ENCODE measurements around the gene SENP2.

Gene SENP2

DNA sequence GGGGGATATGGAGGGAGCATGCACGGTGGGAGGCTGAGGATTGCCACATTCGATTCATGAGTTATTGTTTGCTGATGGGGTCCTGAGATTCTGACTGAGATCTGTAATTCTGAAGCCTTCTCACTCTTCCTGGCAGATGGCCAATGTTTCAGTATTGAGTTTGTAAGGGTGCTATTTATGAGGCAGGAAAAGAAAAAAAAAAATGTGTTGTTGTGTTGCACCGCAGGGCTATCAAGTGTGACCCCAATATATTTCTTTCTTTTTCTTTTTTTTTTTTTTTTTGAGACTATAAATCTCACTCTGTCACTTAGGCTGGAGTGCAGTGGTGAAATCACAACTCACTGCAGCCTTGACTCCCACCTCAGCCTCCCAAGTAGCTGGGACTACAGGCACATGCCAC is 3.2 kb upstream of the SENP2 start:
- Histone ChIP-seq H3K27ac (replicated peaks) (no peak overlapping the region), H3K4me3 (replicated peaks; ENCODE audit: insufficient read depth, low read length) (no peak overlapping the region), H3K27me3 (ENCODE audit: insufficient read depth, poor library complexity, severe bottlenecking) (no peaks in the 10 kb centered on the region)
- DNase-seq (ENCODE audit: low read depth in 1 of 2, low spot score in 1 of 2): no peak
- TF ChIP-seq POLR2AphosphoS5 (IDR thresholded peaks at IDR 0.05; ENCODE audit: low read depth): no peak
- TF ChIP-seq, protein P1, sequence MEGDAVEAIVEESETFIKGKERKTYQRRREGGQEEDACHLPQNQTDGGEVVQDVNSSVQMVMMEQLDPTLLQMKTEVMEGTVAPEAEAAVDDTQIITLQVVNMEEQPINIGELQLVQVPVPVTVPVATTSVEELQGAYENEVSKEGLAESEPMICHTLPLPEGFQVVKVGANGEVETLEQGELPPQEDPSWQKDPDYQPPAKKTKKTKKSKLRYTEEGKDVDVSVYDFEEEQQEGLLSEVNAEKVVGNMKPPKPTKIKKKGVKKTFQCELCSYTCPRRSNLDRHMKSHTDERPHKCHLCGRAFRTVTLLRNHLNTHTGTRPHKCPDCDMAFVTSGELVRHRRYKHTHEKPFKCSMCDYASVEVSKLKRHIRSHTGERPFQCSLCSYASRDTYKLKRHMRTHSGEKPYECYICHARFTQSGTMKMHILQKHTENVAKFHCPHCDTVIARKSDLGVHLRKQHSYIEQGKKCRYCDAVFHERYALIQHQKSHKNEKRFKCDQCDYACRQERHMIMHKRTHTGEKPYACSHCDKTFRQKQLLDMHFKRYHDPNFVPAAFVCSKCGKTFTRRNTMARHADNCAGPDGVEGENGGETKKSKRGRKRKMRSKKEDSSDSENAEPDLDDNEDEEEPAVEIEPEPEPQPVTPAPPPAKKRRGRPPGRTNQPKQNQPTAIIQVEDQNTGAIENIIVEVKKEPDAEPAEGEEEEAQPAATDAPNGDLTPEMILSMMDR (IDR thresholded peaks at IDR 0.05; ENCODE audit: insufficient read depth, low read length): no peak
- no peak for TF ChIP-seq SPI1 (IDR thresholded peaks at IDR 0.05; ENCODE audit: borderline replicate concordance, low read depth)
- no peak for TF ChIP-seq GABPA (IDR thresholded peaks at IDR 0.05; ENCODE audit: low read depth)
- TF ChIP-seq, protein P2, sequence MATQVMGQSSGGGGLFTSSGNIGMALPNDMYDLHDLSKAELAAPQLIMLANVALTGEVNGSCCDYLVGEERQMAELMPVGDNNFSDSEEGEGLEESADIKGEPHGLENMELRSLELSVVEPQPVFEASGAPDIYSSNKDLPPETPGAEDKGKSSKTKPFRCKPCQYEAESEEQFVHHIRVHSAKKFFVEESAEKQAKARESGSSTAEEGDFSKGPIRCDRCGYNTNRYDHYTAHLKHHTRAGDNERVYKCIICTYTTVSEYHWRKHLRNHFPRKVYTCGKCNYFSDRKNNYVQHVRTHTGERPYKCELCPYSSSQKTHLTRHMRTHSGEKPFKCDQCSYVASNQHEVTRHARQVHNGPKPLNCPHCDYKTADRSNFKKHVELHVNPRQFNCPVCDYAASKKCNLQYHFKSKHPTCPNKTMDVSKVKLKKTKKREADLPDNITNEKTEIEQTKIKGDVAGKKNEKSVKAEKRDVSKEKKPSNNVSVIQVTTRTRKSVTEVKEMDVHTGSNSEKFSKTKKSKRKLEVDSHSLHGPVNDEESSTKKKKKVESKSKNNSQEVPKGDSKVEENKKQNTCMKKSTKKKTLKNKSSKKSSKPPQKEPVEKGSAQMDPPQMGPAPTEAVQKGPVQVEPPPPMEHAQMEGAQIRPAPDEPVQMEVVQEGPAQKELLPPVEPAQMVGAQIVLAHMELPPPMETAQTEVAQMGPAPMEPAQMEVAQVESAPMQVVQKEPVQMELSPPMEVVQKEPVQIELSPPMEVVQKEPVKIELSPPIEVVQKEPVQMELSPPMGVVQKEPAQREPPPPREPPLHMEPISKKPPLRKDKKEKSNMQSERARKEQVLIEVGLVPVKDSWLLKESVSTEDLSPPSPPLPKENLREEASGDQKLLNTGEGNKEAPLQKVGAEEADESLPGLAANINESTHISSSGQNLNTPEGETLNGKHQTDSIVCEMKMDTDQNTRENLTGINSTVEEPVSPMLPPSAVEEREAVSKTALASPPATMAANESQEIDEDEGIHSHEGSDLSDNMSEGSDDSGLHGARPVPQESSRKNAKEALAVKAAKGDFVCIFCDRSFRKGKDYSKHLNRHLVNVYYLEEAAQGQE (IDR thresholded peaks at IDR 0.05; ENCODE audit: insufficient replicate concordance, low read depth): no peak

DNA sequence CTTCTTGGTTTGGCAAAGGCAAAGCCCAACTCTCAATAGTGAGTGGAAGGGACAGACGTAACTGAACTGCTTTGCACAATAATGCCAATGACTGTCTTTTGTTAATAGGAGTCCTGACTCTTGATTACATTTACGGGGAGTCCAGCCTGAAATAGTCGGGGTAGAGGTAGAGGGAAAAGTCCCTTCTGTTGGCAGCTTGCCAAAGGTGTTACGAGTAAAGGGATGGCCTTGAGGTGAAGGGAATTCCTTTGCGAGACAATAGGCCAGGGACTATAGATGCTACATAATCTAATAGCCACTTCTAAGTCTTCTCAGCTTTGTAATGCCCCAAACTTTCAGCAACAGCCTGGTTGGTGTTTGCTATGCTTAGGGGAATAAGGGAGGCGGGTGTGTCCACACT is 2.2 kb upstream of the SENP2 start:
- H3K4me3 ChIP-seq (replicated peaks; ENCODE audit: insufficient read depth, low read length): no peak overlapping the region
- H3K27me3 ChIP-seq (ENCODE audit: insufficient read depth, poor library complexity, severe bottlenecking): no peaks in the 10 kb centered on the region
- H3K27ac ChIP-seq (replicated peaks): no peak overlapping the region
- no peak for DNase-seq (ENCODE audit: low read depth in 1 of 2, low spot score in 1 of 2)
- TF ChIP-seq POLR2AphosphoS5 (IDR thresholded peaks at IDR 0.05; ENCODE audit: low read depth) (no peak), SPI1 (IDR thresholded peaks at IDR 0.05; ENCODE audit: borderline replicate concordance, low read depth) (no peak)

DNA sequence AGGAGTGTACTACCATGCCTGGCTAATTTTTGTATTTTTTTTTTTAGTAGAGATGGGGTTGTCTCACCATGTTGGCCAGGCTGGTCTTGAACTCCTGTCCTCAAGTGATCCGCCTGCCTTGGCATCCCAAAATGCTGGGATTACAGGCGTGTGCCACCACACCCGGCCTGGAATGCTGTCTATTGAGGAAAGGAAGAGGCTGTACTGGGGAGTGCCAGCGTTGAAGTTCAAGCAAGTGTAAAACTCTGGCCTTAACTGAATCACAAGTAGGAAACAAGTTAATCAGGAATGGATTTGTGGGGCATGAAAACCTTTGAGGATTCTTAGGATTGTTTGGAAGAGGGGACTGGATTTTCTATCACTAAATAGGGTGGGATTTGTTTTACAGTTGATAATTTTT is 1.4 kb upstream of the SENP2 start:
- Histone ChIP-seq H3K27me3 (ENCODE audit: insufficient read depth, poor library complexity, severe bottlenecking) (no peaks in the 10 kb centered on the region), H3K4me3 (replicated peaks; ENCODE audit: insufficient read depth, low read length) (no peak overlapping the region), H3K27ac (replicated peaks) (no peak overlapping the region)
- DNase-seq (ENCODE audit: low read depth in 1 of 2, low spot score in 1 of 2): no peak
- TF ChIP-seq, protein P1 (IDR thresholded peaks at IDR 0.05; ENCODE audit: insufficient read depth, low read length): no peak

DNA sequence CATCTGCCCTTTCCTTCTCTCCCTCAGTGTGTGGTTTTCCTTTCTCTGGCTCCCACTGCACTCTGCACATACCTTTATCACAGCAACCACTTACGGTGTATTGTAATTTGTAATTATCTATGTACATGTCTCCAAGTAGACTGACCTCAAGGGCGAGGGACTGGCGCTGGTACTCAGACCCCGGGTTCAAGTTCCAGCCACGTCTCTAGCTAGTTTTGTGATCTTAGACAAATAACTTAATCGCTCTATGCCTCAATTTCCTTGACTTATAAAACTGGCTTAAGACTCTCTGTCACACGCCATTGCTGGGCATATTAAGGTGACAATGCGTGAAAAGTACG is 607 bp upstream of the SENP2 start:
- DNase-seq (ENCODE audit: low read depth in 1 of 2, low spot score in 1 of 2): no peak
- Histone ChIP-seq H3K4me3 (replicated peaks; ENCODE audit: insufficient read depth, low read length) (peak overlapping the region; percentile 92), H3K27ac (replicated peaks) (peak overlapping the region; percentile 93), H3K27me3 (ENCODE audit: insufficient read depth, poor library complexity, severe bottlenecking) (no peaks in the 10 kb centered on the region)
- TF ChIP-seq GABPA (IDR thresholded peaks at IDR 0.05; ENCODE audit: low read depth) (no peak), POLR2AphosphoS5 (IDR thresholded peaks at IDR 0.05; ENCODE audit: low read depth) (no peak), SPI1 (IDR thresholded peaks at IDR 0.05; ENCODE audit: borderline replicate concordance, low read depth) (no peak)
- TF ChIP-seq, protein P2 (IDR thresholded peaks at IDR 0.05; ENCODE audit: insufficient replicate concordance, low read depth): no peak
- TF ChIP-seq, protein P1 (IDR thresholded peaks at IDR 0.05; ENCODE audit: insufficient read depth, low read length): no peak
